Right lobe of liver (tissue), 4 donors: ENCODE measurements around the gene OR8U1.

Experiments
- POLR2A ChIP-seq: fragments of 450-650 bp; IDR thresholded peaks from one replicate; pipeline ENCODE4 v1.6.1; 2017; ENCODE audit warnings: antibody characterized with exemption, mild to moderate bottlenecking
- TF ChIP-seq, protein P1 (sequence below), 4 donors: fragments of 200-600 bp in 3 of 4; fragments of 450-650 bp in 1 of 4; IDR thresholded peaks; one replicate each; pipeline versions ENCODE4 v1.5.1 to v1.8.0; 2016 to 2022; ENCODE audit warnings: antibody characterized with exemption in 4 of 4, mild to moderate bottlenecking in 2 of 4
- donor health status: DM: no; HTN: no; CAD: no.
- donor health status: DM: no; HTN: no; CAD: no.
- donor health status: DM: no; HTN: yes; CAD: no.

DNA sequence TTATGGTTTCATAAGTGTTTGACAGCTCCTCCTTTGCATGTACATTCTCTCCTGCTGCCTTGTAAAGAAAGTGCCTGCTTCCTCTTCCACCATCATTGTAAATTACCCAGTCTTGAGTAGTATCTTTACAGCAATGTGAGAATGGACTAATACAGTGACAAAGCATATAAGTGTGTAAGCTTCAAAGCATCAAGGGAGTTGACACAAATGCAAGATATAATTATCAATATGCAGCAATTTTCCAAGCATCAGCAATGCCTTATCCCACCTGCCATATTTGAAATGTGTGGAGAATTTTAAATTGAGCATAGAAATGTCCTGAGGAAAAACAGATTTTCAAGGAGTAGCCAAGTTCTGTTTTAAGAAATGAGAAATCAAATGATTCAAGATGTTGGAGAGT lies 35.4 kb downstream of the OR8U1 start:
- no peak for TF ChIP-seq POLR2A
- TF ChIP-seq, protein P1, sequence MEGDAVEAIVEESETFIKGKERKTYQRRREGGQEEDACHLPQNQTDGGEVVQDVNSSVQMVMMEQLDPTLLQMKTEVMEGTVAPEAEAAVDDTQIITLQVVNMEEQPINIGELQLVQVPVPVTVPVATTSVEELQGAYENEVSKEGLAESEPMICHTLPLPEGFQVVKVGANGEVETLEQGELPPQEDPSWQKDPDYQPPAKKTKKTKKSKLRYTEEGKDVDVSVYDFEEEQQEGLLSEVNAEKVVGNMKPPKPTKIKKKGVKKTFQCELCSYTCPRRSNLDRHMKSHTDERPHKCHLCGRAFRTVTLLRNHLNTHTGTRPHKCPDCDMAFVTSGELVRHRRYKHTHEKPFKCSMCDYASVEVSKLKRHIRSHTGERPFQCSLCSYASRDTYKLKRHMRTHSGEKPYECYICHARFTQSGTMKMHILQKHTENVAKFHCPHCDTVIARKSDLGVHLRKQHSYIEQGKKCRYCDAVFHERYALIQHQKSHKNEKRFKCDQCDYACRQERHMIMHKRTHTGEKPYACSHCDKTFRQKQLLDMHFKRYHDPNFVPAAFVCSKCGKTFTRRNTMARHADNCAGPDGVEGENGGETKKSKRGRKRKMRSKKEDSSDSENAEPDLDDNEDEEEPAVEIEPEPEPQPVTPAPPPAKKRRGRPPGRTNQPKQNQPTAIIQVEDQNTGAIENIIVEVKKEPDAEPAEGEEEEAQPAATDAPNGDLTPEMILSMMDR (IDR thresholded peaks at IDR 0.05) = no peak
